Activated effector memory CD4-positive, alpha-beta T cell treated with Interleukin-2 at 50 U/mL for 16 hours (primary cell): ENCODE measurements around the gene CLIC5.

ENCODE experiments used
- DNase-seq: peaks from one replicate; pipeline ENCODE4 v3.0.0-alpha.2; 2020

CLIC5 gene

DNA sequence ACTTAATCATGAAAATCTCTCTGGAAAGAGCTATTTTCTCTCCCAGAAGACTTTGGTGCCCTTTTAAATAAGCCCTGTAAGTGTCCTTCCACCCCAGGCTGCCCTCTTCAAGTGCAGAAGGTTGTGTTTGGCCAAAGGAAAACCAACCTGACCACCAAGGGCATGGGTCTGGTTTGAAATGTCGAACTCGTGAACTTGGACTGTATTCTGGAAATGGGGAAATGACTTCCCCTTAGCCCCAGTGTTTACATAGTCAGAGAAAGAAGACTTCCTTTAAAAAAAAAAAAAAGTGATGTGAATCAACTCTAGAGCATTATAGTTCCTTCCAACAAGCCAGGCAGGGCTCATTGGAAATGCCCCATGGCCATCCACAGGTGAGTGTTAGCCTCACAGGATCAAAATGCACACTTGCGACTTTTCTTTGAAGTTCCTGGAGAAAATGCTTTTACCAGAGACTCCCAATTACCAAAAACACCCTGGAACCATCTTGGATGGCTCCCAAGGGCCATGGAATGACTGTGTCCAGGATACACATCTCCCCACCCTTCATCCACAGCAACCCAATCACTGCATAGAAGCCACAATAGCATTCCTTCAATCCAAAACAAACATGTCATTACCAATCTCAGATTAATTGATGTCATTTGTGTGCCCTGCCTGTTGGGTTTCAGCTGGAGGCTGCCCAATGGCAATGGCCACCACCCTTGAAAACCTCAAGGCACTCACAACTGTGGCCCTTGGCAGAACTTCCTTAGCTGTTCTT lies 133.8 kb downstream of the CLIC5 start:
- no peak for DNase-seq

DNA sequence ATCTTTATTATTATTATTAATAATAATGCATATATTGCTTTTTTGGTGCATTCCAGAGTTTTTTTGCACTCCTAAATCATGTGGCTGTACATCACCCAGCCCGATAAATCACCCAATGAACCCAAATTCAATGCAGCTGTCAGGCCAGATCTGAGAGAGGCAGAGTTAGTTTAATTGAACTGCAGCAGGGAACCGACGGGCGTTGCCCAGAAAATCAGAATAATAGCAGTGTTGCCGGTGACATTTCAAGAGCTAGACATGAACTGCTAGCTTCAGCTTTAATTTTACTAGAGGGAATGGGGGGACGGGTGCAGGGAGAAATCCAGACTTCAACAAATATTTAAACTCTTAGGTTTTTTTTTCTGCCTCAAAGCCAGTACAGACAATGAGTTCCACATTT lies 135.0 kb downstream of the CLIC5 start:
- no peak for DNase-seq

GRCh38 chr6:45880159-45880558 lies 135.5 kb downstream of the CLIC5 start:
- DNase-seq = no peak

DNA sequence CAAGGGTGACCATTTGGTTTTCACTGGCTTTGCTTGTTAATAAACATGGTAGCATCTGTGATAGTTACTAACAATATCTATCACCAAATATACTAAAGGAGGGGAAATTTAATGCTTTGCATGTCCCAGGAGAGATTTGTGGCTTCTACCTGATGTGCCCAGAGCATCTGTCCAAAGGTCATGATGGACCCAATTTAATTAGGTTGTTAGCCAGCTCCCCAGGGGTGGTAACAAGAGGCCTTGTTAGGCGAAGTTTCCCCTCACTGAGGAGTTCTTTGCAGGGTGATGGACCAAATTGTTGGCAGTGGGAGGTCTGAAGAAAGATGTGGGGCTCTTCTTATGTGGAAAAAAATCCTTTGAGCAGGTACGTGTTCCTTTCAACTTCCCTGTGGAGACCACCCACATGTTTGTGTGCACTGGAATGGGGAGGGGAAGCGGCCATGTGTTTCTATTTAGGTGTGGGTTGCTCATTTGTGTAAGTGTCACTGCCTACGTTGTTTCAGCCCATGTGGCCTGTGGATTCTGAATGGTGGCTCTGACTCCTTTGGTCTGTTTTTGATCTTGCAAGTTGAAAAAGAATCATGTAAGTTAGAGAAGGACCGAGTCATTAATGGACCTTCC lies 137.6 kb downstream of the CLIC5 start:
- DNase-seq = no peak

- no peak for DNase-seq
Measured at GRCh38 chr6:45872827-45873365, 142.8 kb downstream of the CLIC5 start.

DNA sequence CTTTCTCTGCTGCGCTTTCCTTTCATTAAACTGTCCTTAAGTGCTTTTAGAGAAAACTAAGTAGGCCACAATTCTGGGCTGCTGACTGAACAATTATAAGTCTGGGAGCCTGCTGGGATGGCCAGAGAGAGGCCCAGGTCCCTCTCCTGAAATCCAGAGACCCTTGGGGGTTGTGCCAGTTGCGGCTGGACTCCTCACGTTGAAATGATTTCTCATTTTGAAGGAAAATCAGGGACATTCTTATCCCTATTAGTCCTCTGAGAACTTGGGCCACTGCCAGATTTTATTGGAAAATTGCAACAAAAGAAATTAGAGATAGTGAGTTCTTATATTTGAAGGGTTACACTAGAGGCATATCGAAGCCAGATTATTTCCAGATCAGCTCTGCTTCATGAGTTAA lies 145.1 kb downstream of the CLIC5 start:
- DNase-seq = no peak

DNA sequence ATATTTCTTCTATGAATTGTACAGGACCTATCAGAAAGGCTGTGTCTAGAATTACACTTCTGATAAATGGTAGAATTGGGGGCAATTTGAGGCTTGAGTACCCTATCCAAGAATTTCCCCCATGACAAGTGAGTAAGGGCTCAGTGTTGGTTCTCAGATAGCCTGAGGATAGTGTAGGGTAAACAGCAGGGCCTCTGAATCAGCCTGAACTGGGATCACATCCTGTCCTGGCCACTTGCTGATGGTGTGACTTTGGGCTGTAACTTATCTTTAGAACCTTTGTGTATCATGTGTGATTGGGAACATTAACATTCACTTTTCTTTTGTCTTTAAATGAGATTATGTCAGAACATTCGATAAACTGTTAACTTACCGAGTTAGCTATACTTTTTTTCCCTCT lies 151.0 kb downstream of the CLIC5 start:
- DNase-seq = no peak

DNA sequence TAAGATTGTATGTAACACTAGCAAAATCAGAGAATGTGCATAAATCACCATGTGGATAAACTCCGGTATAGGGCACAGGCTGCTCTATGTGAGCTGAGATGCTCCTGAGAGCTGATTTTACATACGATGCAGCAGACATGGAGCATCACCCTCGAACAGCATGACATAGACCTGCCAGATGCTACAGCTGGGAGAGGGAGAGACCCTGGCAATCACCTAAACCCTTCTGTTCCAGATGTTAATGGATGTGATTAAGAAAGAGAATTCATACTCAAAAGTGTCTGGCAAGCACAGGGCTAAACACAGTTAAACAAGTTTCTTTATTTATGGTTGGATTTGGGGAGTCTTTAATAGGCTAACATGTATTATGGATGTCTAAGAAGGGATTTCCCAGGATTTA lies 157.0 kb downstream of the CLIC5 start:
- no peak for DNase-seq

DNA sequence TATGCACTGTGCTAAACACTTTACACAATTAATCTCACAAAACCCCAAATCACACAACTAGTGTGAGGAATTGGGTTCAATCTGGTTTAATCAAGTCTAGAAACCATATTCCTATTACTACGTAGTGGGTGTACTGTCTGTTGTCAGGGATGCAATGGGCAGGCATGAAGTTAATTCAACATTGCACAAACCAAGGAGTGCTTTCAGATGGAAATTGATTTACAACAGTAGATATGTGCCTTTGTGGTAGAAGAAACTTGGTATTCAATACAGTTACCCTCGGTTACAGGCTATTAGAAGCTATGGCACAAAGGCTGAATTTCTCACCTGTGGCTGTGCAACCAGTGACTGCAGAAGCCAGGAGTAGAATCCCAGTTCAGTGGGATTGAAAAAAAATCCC lies 157.8 kb downstream of the CLIC5 start:
- no peak for DNase-seq

GRCh38 chr6:45855642-45856394 lies 159.8 kb downstream of the CLIC5 start:
- DNase-seq = no peak

GRCh38 chr6:45854149-45854742 lies 161.4 kb downstream of the CLIC5 start:
- no peak for DNase-seq

- no peak for DNase-seq
Measured at GRCh38 chr6:45851034-45851400, 164.6 kb downstream of the CLIC5 start.

DNA sequence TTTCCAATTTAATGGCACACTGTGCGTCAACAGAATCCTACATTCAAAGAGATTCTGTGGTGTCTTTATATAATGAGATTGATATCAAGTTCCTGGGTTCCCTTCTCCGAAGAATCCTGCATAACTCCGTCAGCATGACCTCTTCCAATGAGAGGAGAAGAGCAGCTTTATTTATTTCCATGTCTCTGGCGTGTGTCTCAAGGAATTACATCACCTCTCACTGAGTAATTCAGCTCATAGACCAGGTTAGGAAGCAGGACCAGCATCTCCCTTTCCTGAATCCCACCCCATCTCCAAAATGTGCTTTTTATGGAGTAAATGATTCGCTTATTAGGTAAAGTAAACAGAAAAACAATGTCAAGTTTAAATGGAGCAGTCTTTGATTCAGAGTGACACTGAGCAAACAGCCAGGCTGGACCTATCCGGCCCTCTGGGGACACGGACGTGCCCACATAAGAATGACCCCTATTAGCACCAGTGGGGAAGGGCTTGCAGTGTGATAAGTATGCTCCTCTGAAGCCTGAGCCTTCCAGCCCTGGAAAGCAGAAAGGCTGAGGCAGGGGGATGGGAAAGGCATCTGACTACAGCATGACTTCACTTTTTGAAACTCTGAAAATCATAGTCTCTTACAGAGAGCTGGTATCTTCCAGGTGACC lies 165.2 kb downstream of the CLIC5 start:
- DNase-seq = no peak

- no peak for DNase-seq
Measured at GRCh38 chr6:45845567-45845966, 170.1 kb downstream of the CLIC5 start.

GRCh38 chr6:45844986-45845385 lies 170.7 kb downstream of the CLIC5 start:
- DNase-seq = no peak

DNA sequence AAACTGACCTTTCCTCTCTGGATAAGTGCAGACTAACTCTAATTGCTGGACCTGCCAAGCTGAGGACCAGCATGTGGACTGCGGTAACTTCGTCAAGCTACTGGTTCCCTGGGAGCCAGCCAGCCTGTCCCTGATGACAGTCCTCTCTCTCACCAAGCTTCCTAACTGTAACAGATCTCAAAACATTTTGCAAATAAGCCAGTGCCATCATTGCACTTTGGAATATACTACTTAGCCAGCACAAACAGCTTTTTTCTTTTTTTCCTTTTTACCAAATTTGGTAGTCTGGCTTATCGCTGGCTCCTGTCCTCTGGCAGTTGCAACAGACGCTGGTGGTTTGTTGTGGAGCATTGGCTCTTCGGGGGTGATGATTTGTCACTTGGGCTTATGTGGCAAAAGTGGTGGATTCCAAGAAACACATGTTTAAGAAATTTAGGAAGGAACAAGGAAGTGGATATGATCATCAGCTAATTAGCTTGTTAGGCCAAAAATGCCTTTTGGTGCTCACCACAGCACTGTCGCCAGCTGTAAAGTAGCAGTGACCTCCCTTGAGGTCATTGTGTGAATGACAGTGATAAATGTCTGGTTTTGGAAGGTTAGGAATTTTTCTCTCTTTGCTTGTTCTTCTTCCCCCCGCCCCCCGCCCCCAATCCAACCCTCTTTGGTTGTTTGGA lies 171.7 kb downstream of the CLIC5 start:
- DNase-seq = no peak

DNA sequence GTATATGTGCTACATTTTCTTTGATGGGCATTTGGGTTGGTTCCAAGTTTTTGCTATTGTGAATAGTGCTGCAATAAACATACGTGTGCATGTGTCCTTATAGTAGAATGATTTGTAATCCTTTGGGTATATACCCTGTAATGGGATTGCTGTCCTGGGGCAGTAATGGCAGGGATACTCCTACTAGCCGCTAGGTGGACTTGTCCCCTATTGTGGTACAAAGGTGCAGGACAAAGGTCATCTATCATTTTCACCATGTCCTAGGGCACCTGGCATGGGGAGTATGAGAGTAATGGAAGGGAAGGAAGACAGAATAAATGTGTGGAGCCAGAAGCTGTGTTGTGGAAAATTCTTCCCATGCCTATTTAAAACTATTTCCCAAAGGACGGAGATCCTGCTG lies 174.6 kb downstream of the CLIC5 start:
- no peak for DNase-seq

DNA sequence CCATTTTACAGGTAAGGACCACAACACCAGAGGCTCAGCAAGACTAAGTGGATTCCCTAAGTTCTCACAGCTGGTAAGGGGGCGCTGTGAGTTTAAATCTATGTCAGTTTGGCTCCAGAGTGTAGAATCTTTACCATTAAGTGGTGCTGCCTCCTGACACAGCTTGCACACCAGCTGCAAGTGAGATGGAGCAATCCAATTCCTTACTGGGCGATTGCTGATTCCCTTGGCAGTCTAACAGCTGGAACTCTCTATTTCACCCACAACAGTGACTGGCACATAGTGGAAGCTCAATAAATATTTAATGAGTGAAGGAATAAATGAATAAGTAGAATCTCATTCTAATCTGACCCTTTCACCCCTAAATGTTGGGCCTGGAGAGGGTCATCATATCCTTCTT lies 176.7 kb downstream of the CLIC5 start:
- DNase-seq = no peak

- no peak for DNase-seq
Measured at GRCh38 chr6:45838451-45838850, 177.2 kb downstream of the CLIC5 start.

DNA sequence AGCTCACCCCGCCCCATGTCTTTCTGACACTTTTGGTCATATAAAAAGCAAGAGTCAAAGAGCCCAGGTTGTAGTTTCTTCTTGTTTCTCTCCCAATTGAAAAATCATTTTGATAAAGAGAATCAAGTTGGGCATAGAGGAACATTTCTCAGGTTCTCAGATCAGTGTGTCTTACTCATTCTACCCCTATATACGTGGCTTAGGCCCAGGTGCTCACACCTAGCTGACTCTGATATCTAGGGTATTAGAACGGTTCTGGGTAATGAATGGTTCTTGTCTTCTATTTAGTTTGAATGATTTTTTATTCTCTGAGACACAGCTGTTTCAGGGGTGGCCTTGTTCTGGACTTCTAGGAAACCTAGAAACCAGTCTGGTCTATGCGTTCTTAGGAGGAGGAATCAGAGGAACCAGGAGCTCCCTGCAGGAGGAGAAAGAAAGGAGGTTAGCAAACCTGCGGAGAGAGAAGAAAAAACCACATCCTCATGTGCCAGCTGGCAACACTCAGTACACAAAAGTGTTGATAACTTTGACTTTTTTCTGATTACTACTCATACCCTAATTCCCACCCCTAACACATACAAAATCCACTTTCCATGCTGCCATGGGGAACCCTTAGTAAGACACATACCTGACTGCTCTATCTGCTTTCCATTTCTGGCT lies 178.0 kb downstream of the CLIC5 start:
- DNase-seq = no peak

GRCh38 chr6:45836984-45837383 lies 178.7 kb downstream of the CLIC5 start:
- DNase-seq = no peak

GRCh38 chr6:45836438-45836824 lies 179.2 kb downstream of the CLIC5 start:
- DNase-seq = no peak
